Astrocyte of the cerebellum (primary cell): ENCODE data around the gene CCDC110.
A peak's percentile ranks its signal among the peaks of the same experiment; 100 is the strongest.

Experiments
- DNase-seq: peaks from one replicate; pipeline ENCODE4 v3.0.0-alpha.2; 2011; ENCODE audit warnings: low read depth
- H3K4me3 ChIP-seq: 2 replicates; pipeline ENCODE4 v1.5.1; 2011; ENCODE audit warnings: mild to moderate bottlenecking, low read depth, low read length, moderate library complexity
- CTCF ChIP-seq: IDR thresholded peaks from 2 replicates; pipeline ENCODE4 v1.5.1; 2012; ENCODE audit warnings: low read length, low read depth, moderate library complexity, mild to moderate bottlenecking; ENCODE audit errors: missing control alignments
- in situ Hi-C: cut with HindIII; loops from 2 replicates; pipeline ENCODE4 v1.10.0; 2017; ENCODE audit warnings: low sequenced_read_pairs

Gene CCDC110

GRCh38 chr4:185479507-185479971 is 8.0 kb upstream of the CCDC110 start:
- DNase-seq = no peak
- no peak for TF ChIP-seq CTCF
- no peak overlapping the region for H3K4me3 ChIP-seq
- in situ Hi-C loops = no loop called here

- DNase-seq = no peak
- H3K4me3 ChIP-seq = no peak overlapping the region
- in situ Hi-C loops = no loop called here
- no peak for TF ChIP-seq CTCF
These were observed 1.7 kb upstream of the CCDC110 start for GRCh38 chr4:185473247-185473646.

- DNase-seq = no peak
- TF ChIP-seq CTCF = no peak
- in situ Hi-C loops = no loop called here
- H3K4me3 ChIP-seq = peak overlapping the region; percentile 70
These were observed 590 bp upstream of the CCDC110 start for GRCh38 chr4:185472103-185472542.

GRCh38 chr4:185470501-185471195 is 885 bp downstream of the CCDC110 start:
- peak overlapping the region; percentile 71 for H3K4me3 ChIP-seq
- in situ Hi-C loops = no loop called here
- no peak for DNase-seq
- TF ChIP-seq CTCF = no peak

GRCh38 chr4:185469580-185470154 is 1.9 kb downstream of the CCDC110 start:
- in situ Hi-C loops = no loop called here
- no peak for DNase-seq
- no peak for TF ChIP-seq CTCF
- no peak overlapping the region for H3K4me3 ChIP-seq

- no peak for DNase-seq
- no peak for TF ChIP-seq CTCF
- in situ Hi-C loops = no loop called here
- H3K4me3 ChIP-seq = no peak overlapping the region
These were observed 2.5 kb downstream of the CCDC110 start for GRCh38 chr4:185468999-185469398.
